Measurements from ENCODE around the gene TBC1D13.

- TF ChIP-seq CTCF (CRISPR knock-in tag; IDR thresholded peaks at IDR 0.05) (no peak), HOXA3 (CRISPR knock-in tag; IDR thresholded peaks at IDR 0.05) (no peak), ZNF543 (CRISPR knock-in tag; IDR thresholded peaks at IDR 0.05) (no peak), ZSCAN5A (CRISPR knock-in tag; IDR thresholded peaks at IDR 0.05; ENCODE audit: borderline replicate concordance) (no peak), STAG1 (CRISPR knock-in tag; IDR thresholded peaks at IDR 0.05) (no peak), IRF2 (CRISPR knock-in tag; IDR thresholded peaks at IDR 0.05) (no peak), ZNF446 (CRISPR knock-in tag; IDR thresholded peaks at IDR 0.05) (no peak), ZSCAN9 (CRISPR knock-in tag; IDR thresholded peaks at IDR 0.05; ENCODE audit: borderline replicate concordance) (no peak), MTA1 (CRISPR knock-in tag; IDR thresholded peaks at IDR 0.05; ENCODE audit: borderline replicate concordance) (no peak)
- TF ChIP-seq, protein P1, sequence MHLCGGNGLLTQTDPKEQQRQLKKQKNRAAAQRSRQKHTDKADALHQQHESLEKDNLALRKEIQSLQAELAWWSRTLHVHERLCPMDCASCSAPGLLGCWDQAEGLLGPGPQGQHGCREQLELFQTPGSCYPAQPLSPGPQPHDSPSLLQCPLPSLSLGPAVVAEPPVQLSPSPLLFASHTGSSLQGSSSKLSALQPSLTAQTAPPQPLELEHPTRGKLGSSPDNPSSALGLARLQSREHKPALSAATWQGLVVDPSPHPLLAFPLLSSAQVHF (CRISPR knock-in tag; IDR thresholded peaks at IDR 0.05), result no peak
- TF ChIP-seq, protein P2, sequence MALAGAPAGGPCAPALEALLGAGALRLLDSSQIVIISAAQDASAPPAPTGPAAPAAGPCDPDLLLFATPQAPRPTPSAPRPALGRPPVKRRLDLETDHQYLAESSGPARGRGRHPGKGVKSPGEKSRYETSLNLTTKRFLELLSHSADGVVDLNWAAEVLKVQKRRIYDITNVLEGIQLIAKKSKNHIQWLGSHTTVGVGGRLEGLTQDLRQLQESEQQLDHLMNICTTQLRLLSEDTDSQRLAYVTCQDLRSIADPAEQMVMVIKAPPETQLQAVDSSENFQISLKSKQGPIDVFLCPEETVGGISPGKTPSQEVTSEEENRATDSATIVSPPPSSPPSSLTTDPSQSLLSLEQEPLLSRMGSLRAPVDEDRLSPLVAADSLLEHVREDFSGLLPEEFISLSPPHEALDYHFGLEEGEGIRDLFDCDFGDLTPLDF (CRISPR knock-in tag; IDR thresholded peaks at IDR 0.05), result no peak
- TF ChIP-seq, protein P3, sequence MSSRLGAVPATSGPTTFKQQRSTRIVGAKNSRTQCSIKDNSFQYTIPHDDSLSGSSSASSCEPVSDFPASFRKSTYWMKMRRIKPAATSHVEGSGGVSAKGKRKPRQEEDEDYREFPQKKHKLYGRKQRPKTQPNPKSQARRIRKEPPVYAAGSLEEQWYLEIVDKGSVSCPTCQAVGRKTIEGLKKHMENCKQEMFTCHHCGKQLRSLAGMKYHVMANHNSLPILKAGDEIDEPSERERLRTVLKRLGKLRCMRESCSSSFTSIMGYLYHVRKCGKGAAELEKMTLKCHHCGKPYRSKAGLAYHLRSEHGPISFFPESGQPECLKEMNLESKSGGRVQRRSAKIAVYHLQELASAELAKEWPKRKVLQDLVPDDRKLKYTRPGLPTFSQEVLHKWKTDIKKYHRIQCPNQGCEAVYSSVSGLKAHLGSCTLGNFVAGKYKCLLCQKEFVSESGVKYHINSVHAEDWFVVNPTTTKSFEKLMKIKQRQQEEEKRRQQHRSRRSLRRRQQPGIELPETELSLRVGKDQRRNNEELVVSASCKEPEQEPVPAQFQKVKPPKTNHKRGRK (CRISPR knock-in tag; IDR thresholded peaks at IDR 0.05), result no peak
- TF ChIP-seq, protein P4, sequence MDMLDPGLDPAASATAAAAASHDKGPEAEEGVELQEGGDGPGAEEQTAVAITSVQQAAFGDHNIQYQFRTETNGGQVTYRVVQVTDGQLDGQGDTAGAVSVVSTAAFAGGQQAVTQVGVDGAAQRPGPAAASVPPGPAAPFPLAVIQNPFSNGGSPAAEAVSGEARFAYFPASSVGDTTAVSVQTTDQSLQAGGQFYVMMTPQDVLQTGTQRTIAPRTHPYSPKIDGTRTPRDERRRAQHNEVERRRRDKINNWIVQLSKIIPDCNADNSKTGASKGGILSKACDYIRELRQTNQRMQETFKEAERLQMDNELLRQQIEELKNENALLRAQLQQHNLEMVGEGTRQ (IDR thresholded peaks at IDR 0.05; ENCODE audit: low read depth, low read length), result no peak
- TF ChIP-seq, protein P4 (CRISPR knock-in tag; IDR thresholded peaks at IDR 0.05; ENCODE audit: borderline replicate concordance), result no peak
These were observed 46.6 kb downstream of the TBC1D13 start for GRCh38 chr9:128833696-128834095.
